NCI-H2171 treated with DMSO at 0.1 percent for 48 hours (cell line): ENCODE measurements around the gene DCP1B.

ENCODE experiments used
- DNase-seq: peaks from one replicate; lab custom pipeline; 2025; lab: John Stamatoyannopoulos, UW

The DCP1B gene

DNA sequence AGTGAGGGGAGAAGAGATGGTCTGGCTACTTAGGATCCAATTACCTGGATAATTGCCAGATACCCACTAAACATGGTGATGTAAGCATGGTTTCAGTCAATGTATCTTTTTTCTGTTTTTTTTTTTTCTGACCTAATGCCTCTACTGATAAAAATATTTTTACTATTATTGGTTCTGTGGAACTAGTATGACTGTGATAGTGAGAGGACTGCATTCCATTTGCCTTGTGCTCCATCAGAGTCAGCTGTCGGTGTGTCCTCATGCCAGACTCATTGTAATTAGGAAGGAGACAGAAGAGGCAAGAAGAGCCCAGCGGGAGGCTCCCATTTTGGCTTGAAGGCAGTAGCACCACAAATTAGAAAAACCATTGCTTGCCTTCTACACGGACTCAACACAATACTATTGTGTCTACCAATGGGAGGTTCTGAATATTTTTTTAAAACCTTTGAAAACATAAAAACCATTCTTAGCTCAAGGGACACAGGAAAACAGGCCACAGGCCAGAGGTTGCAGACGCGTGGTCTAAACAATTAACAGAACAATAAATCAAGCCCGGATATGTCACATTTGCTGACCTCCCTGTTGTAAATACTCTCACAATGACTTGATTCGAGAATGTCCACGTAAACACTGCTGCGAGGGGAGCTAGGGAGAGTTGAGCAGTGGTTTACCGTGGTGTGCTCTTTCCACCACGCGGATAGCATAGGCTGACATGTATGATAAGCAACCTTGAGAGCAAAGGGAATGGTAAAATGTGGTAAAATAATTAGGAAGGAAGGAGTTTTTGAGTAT is 13.5 kb upstream of the DCP1B start:
- peak; percentile 43 for DNase-seq

DNA sequence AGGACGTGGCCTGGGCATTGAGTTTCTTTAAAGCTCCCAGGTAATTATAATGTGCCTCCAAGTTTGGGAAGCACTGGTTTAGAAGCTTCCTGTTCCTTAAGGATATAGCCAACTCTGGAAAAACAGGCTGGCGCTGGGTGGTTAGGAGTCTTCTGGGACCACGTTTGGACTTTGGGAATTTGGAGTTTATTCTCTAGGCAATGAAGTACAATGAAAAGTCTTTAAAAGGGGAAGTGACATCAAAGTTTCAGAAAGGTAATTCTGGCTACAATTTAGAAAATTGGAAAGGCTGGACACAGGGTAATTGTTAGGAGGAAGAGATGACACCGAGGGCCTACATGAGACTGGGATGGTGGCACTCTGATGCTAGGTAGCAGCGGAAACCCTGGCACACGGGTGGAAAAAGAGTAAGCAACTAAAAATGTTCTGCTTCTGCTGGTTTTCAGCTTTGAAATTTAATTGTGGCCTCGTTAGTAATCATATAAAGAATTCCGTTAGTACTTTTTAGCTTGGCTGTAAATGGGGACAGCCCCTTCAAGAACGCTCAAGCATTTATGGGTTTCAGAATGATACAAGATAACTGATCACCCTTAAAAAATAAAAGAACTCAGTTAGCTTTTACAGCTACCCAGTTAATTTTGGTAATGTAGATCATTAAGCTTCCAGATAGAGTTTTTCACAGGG is 12.7 kb upstream of the DCP1B start:
- no peak for DNase-seq

DNA sequence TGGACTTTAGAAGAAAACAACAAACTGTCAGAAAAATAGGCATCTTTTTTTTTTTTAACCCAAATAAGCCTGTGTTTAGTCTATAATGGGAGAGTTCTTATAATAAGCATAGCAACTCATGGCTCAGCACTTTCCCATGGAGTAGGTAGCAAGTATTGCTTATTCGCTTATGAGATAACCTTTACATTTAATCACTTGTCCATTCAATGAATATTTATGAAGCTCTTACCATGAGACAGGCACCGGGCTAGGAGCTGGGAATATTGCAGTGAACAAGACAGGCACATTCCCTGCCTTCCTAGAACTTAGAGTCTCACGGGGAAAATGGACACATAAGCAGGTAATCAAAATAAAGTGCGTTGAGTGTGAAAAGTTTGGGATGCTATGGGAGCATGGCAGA is 10.0 kb upstream of the DCP1B start:
- no peak for DNase-seq

DNA sequence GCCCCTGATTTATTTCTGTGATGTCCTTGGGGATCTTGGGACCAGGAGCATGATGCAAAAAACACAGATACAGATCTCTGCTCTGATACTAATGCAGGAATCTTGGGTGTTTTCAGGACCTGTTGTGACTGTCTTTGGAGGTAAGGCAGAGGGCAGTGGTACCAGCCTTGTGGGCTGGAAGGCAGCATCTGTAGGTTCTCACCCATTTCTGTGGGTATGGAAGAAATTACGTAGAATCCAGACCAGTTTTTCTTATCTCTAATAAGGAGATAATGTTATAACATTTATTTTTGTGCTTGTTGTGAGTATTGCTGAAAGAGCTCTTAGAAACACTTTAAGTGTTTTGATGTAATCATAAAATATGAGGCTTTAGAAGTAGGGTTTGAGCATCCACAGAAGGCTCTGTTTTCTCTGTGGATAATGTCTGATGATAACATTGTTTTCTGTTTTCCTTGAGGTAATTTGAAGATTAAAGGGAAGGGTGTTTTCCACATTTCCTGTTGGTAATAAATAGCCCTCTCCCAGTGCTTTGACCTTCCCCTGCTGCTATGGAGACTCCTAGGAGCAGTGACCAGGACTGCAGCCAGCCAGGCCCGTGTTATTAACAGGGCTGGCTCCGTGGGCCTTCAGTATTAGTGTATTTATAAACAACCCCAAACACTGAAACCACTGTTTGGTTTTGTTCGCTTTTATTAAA is 9.4 kb upstream of the DCP1B start:
- no peak for DNase-seq

DNA sequence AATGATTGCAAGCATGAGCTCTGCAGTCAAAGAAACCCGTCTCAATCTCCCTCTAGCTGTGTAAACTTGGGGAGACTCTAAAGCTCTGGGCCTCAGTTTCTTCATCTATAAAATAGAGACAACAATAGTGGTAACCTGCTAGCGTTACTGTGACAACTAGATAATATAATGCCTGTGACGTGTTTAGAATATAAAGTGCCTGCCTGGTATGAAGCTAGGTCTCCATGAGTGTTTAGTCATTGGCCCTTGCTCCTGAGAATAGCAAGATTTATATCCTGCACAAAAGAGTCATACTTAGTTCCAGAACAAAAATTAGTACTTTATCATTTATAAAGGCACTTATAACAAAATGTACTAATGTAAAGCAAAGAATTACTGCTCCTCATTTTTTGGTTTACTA is 8.8 kb upstream of the DCP1B start:
- no peak for DNase-seq

DNA sequence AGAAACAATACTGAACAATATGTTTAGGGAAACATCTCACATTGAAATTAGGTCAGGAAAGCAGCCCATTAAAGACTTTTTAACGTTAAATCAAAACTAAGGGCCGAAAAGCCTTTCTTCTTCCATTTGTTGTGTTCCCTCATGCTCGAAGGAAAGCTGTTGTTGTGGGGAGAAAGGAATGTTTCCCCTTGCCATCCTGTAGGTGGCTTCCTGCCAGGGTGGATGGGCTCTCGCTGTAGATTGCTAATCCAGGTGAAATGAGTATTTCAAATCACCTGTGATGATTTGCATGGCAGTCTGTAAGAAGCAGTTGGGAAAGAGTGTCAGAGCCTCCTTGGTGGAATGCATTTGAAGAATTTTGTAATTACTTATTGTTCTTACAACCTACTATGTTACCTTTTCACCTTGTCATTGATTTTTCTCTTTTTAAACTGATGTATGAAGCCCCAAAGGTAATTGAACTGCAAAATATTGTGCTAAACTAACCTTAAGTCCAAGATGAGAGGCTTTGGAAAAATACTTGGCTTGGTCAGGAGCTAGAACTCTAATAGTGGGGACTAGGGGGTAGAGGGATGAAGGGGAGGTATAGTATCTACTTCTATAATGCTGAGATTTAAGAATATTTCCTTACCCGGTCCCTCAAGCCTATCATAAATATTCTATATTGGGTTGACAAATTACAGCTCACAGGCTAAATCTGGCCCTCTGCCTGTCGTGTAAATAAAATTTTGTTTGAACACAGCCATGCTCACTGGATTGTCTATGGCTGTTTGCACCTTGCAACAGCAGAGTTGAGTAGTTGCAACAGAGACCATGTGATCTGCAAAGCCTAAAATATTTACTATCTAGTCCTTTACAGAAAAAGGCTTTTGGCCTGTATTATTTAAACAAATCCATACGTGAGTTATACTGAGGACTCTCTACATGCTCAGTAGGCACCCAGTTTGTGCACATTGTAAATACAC is 7.7 kb upstream of the DCP1B start:
- DNase-seq, result peak; percentile 57

DNA sequence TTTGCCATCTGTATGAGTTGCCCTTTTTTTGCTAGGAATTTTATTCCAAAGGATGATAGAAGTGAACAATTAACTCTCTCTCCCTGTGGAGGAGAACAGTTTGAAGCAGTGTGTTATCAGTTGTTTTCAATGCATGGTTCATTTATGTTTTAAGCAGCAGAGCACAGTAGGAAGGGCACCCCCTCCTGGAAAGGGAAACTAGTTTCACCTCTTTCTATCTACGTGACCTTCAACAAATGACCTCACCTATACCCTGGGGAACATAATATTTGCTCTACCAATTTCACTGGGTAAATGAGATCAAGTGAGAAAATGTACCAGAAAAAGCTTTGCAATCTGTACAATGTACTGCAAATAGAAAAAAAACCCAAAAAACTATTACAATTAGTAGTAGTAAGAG is 5.4 kb upstream of the DCP1B start:
- DNase-seq, result peak; percentile 30

DNA sequence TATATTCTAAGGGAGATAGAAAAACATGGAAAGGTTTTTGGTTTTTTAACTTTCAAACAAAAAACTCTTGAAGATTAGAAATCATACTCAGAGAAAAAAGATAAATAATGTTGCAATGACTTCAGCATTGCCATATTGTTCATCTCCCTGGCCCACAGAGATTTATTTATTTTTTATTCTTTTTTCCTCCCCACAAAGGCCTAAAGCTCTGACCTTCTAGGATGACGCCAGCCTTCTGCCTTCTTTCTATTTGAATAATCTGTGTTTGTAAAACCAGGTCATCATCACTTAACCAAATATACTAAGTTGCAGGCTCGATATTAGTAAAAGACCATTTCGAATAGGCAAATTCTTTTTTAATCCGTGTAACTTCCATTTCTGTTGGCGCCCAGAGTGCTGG is 4.4 kb upstream of the DCP1B start:
- no peak for DNase-seq

DNA sequence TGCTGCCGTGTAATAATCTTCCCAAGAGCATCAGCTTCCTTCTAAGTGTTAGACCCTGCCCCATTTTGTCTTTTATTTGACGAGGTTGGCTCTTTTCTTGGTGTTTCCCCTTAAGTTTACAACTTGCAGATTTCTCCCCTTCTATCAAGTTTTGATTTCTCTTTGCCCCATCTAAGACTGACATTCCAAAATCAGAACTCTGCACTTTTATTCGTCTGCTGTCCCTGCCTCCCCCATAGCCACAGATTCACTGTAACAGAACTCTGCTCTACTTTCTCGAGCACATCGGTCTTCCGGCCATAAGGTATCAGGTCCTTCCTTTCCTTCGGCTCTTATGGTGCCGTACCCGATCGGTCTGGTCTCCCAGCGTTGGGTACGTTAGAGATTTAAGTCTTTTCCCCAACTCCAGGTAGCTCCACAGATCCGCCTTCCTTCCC is 563 bp downstream of the DCP1B start:
- no peak for DNase-seq

DNA sequence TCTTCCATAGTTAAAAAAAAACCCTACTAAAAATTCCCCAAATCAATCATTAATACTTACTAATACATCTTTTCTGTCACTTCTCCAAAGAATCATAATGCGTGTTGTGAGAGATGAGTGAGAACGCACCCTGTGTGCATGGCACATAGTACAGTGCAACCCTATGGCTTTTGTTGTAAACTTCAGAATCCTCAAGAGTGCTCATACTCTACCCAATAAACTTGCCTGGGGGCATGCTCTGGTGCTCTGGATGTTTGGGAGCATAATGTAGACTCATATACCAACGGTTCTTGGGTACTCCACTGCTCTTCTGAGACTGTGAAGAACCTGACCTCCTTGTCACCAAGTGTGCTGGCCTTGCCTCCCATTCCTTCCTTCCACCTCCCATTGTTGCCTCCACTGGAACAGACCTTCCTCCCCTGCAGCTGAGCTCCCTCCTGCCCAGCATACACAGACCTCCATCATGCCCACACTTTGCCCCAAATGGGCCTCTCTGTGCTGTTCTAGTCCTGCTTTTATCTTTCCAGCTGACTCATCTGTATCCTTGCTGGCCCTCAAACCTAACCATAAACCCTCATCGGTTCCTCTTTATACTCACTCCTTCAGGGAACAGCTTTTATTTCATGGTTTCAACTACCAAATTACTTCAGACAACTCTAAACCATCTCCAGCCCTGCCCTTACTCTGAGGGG is 8.9 kb downstream of the DCP1B start:
- no peak for DNase-seq

DNA sequence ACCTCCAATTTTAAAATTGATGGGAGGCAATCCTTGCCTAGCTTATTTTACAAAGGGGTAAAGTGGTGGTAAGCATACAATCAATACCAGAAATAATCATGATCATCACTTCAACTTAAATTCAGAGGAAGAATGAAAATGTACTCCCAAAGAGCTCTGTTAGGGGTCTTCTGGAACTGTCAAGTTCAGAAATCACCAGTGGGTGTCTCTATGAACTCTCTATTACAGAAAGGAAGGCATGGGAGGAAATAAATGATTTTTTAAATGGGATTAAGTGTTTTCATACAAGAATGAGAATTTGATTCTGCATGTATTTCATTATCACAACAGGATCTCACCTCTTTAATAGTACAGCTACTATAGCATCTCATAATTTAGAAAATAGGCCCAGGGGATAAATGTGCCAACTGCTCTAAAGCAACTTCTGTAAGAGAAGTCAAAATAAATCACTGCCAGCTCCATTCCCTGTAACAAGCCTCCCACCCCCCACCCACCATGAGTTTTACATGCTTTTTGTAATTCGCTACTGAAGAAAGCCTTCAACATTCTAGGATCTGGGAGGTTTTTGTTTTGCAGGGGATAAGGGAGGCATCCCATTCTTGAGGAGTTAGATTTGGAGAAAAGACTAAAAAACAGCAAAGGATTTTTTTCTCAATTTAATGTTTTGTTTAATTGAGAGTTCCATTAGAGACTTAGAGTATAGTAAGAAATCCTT is 9.7 kb downstream of the DCP1B start:
- DNase-seq, result no peak

DNA sequence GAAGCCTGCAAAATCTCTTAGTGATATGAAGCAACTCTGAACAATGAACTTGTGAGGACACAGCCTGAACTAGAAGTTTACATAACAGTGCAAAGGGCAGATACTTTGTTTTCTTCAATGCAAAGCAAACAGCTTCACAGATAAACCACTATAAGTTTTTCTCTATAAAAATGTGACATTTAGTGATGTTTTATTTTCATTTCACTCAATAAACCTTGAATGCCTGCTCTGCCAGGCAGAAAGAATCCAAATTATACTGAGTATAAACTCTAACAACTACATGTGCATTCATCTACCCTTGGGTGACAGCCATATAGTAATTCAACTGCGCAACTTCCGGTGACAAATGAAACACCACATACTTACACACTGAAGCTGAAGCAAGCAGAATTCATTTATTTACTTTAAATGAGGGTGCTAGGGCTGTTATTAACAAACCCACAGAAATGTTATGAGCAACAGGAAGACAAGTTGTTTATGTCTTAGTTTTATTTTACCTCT is 10.3 kb downstream of the DCP1B start:
- no peak for DNase-seq

DNA sequence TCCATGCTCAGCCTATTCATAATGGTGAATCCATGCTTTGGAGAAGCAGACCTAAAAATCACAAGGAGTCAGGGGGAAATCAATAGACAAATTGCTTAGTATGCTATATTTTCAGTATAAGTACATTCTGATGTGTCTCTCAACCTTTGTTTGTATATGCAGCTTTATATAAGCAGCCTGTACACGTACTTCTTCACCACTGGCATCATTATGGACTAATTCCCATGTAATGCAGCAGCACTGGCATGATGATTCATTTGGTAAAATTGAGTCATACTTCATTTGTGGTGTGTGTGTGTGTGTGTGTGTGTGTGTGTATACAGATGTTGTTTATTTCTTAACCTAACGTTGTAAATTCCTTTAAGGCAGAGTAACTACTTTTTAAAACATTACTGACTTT is 10.9 kb downstream of the DCP1B start:
- no peak for DNase-seq

DNA sequence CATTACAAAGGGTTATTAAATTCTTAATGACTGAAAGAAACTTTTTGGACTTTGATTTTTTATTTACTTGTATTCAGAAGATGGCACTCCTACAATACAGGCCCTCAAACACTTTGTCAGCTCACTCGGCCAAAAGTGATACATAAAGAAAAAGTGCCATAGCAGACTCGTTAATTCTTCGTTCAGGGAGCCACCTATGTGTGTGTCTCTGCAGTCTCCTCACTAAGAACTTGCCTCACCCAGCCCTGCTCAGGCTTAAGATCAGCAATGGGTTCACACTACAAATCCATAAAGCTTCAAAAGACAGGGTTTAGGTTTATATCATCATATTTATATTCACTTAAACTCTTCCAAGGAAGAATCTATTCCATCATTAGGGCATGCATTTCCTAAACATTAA is 11.5 kb downstream of the DCP1B start:
- DNase-seq, result no peak

DNA sequence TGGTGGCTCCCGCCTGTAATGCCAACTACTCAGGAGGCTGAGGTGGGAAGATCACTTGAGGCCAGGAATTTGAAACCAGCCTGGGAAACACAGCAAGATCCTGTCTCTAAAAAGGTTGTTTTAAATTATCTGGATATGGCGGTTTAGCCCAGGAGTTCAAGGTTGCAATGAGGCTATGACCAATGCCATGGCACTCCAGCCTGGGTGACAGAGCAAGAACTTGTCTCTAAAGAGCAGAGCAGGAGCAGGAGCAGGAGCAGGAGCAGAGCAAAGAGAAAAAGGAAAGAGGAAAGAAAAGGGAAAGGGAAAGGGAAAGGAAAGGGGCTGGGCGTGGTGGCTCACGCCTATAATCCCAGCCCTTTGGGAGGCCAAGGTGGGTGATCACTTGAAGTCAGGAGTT is 15.1 kb downstream of the DCP1B start:
- DNase-seq, result no peak

DNA sequence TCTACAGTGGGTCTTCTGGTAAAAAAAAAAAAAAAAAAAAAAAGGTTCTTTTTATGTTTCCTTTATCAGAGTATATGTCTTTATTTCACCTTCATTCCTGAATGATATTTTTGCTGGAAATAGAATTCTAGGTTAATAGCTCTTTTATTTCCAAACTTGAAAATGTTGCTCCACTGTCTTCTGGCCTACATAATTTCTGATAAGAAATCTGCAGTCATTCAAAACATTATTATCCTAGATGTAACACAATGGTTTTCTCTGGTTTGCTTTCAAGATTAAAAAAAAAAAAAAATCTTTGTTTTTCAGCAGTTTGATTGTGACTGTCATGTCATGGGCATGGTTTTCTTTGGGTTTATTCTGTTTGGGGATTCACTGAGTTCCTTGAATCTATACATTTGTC is 19.5 kb downstream of the DCP1B start:
- DNase-seq, result peak; percentile 48

DNA sequence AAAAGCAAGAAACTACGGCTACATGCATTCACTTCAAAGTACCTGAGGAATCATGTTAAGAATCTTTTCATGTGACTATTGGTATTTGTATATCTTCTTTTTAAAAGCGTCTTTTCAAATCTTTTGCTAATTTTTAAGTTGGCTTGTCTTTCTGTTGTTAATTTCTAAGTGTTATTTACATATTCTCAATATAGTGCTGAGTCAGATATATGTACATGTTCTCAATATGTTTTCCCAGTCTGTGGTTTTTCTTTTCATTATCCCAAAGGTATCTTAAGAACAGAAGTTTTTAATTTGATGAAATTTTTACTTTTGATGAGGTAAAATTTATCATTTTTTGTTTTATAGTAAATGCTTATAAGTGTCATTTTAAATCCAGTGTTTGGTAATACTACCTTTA is 24.0 kb downstream of the DCP1B start:
- no peak for DNase-seq

DNA sequence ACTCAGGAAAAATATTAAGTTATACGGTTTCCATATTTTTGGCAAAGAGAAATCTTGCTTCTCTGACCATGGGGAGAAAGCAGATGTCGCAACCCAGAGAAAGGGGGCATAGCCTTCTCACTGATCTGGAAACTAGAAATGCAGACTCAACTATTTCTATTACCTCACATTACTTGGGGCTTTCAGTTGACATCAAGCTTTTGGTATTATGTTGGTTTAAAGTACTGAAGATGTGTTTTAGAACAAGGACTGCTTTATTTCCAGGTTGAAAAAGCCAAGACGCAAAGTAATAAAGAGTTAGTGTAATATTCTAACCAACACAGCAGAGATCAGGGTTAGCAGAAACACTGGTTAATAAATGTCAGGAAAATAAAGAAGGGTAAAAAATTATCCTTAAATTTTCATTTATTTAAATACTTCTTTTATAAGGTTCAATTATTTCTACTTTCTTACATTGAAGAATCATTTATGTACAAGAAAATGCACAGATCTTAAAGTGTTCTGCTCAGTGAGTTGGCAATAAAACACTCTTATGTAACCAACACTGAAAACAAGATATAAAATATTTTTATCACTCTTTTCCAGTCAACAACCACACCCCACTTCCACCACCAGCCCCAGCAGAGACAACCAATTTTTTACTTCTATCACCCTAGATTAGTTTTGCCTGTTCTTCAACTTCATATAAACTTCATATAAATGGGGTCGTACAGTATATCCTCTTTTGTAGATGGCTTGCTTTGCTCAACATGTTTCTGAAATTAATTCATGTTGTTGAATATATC is 26.0 kb downstream of the DCP1B start:
- DNase-seq, result no peak

DNA sequence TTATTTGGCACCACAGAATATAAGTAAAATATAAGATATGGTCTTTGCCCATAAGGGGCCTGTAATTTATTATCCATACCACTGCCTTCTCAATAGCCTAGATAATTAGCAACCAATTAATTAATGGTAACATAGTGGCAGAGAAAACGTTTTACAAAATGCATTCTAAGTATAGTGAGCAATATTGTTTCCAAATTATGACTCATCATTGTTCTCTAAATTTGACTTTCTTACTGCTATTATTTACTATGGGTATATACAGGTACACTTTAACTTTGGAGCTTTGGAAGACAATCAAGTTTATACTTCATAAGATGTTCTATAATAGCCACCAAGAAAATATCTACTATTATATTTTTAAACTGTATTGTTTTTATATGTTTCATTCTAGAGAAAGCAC is 26.7 kb downstream of the DCP1B start:
- DNase-seq, result no peak

DNA sequence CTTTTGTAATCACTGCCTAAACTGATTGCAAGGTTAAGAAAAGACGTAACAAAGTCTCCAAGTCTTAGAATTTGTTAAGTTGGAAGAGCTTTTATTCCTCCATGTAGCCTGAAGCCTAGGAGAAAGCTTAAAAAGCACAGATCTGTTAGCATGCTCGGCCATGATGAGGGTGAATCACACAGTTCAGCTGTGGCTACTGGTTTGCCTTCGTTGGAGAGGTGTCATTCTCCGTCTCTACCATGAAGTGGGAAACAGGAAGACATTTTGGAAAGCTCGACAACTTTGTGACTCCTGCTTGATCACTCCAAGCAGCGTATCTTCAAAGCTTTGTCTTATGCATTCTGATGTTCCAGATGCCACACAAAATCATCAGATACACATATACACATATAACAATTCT is 27.1 kb downstream of the DCP1B start:
- no peak for DNase-seq
